SKM-1 treated with dmso at 0.1 percent for 144 hours (cell line): ENCODE measurements around the gene PRKCB.
"Not testable (repeated sequence)": the region's sequence is repeated elsewhere in the genome, so short reads cannot be mapped to it uniquely, and the experiment has no call there.

ENCODE experiments used
- DNase-seq: peaks from one replicate; lab custom pipeline; 2025; ENCODE audit not compliant: unreplicated experiment; lab: John Stamatoyannopoulos, UW

Gene PRKCB

GRCh38 chr16:23901178-23902033 is 65.6 kb downstream of the PRKCB start:
- DNase-seq = no peak

DNA sequence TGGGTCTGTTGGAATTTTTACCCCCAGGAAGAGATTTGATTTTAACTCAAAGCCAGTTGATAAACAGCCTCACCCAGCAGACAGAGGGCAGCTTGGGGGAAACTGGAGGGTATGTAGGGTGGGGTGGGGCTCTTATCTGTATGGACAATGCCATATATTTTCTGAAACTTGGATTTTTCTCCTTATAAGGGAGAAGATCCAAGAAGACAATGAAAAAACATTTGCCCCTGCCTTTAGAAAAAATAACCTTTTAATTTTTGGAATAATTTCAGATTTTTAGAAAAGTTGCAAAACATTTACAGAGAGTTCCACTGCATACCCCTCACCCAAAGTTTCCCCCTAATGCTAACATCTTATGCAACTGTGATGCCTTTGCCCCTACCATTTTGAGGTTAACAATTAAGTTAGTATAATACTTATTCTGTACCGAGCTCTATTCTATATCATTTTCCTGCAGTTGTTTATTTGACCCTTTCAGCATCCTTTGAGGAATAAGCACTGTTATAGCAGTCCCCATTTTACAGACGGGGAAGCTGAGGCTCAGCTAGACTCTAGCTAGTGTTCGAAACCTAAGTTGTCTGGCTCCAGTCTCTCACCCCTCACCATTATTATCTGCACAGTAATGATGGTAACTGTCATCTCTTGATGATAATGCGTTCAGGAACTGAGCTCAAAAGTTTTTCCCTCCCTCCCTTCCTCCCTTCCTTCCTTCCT is 66.4 kb downstream of the PRKCB start:
- DNase-seq = no peak

GRCh38 chr16:23902748-23903414 is 67.1 kb downstream of the PRKCB start:
- no peak for DNase-seq

GRCh38 chr16:23905027-23905426 is 69.2 kb downstream of the PRKCB start:
- no peak for DNase-seq

GRCh38 chr16:23907457-23907902 is 71.7 kb downstream of the PRKCB start:
- DNase-seq = no peak

GRCh38 chr16:23907903-23908302 is 72.1 kb downstream of the PRKCB start:
- no peak for DNase-seq

DNA sequence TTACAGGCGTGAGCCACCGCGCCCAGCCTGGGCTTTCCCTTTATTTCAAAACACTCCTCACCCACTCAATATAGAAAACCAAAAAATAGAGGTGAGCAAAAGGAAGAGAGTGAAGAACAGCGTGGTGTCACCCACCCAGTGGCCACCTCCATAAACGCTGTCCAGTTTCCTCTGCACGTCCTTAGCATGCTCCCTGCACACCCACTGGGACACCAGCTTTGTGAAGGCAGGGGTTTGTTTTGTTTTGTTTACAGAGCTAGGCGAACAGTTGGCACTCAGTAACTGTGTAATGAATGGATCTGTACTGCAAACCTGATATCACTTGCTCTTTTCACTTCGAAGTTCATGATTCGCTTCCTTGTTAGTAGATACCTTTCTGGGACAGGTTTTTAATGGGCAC is 73.0 kb downstream of the PRKCB start:
- DNase-seq = no peak

- DNase-seq = no peak
These were observed 74.1 kb downstream of the PRKCB start for GRCh38 chr16:23909792-23910418.

DNA sequence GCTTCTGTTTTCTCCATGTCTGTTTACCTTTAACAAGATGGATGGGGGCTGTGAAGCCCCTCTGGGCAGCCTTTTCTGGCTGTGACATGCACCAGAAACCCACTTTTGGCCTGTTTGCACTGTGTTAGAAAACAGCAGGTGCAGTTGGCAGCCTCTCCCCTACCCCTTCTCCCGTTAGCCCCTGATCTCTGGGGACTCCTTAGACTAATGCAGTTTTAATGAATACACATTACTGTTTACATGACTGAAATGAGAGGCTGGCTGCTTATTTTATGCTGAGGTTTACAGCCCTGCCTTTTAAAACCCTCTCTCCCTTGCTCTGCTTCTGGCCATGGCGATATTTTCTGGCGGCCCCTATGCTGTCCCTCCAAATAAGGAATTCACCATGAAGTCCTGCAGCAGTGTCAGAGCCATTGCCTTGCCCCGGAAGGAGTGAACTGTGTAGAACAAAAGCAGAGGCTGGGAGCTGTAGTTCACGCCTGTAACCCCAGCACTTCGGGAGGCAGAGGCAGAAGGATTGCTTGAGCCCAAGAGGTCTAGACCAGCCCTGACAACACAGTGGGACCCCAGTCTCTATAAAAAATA is 79.3 kb downstream of the PRKCB start:
- no peak for DNase-seq

- DNase-seq = not testable (repeated sequence)
These were observed 80.8 kb downstream of the PRKCB start for GRCh38 chr16:23916552-23916951.

GRCh38 chr16:23917621-23918020 is 81.8 kb downstream of the PRKCB start:
- DNase-seq = no peak

GRCh38 chr16:23920446-23920845 is 84.7 kb downstream of the PRKCB start:
- no peak for DNase-seq

GRCh38 chr16:23920899-23921298 is 85.1 kb downstream of the PRKCB start:
- DNase-seq = no peak

- no peak for DNase-seq
These were observed 86.6 kb downstream of the PRKCB start for GRCh38 chr16:23922406-23922805.

GRCh38 chr16:23924128-23924527 is 88.3 kb downstream of the PRKCB start:
- DNase-seq = no peak

DNA sequence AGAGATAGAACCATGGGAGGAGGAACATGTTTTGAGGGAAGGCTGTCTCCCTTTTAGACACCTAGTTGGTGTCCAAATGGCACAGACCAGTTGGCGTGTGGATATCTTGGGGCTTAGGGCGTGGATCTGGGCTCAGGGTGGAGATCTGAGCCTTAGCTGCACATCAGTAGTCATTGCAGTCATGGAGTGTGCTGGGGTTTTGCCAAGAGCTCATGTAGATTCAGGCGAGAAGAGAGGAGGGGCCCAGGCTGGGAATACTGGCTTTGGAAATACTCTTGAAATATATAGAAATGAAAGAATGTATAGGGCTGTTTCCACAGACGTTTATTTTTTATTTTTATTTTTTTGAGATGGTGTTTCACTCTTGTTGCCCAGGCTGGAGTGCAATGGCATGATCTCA is 92.0 kb downstream of the PRKCB start:
- DNase-seq = no peak

DNA sequence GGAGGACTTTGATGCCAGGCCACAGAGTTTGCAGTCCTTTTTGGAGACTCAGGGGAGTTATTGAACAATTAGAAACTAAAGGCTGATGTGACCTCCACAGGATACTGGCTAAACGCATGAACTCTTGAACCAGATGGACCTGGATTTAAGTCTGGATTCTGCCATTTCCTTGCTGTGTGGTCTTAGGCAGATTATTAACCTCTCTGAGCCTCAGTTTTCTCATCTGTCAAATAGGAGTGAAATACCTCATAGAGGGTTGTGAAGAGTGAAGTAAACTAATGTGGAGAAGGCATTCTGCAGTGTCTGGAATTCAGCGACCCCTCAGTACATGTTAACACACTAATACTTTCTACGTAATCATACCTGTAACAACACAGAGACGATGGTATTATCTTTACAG is 93.5 kb downstream of the PRKCB start:
- no peak for DNase-seq

GRCh38 chr16:23929856-23930255 is 94.1 kb downstream of the PRKCB start:
- DNase-seq = no peak

DNA sequence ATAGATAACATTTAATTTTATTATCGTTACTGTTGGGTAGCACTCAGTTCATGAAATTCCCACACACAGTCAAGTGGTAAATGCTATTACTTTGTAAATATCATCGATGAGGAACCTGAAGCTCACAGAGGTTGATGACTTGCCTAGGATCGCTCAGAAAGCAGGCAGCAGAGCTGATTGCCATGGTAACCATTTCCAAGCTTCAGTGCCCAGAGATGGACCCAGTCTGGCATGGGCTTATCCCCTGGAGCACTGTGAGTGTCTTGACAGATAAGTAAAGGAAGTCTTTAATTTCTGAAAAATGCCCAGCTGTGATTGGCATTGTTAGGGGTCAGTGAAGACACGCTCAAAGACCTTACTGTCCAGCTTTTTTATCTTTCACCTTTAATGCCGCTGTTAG is 95.0 kb downstream of the PRKCB start:
- no peak for DNase-seq

DNA sequence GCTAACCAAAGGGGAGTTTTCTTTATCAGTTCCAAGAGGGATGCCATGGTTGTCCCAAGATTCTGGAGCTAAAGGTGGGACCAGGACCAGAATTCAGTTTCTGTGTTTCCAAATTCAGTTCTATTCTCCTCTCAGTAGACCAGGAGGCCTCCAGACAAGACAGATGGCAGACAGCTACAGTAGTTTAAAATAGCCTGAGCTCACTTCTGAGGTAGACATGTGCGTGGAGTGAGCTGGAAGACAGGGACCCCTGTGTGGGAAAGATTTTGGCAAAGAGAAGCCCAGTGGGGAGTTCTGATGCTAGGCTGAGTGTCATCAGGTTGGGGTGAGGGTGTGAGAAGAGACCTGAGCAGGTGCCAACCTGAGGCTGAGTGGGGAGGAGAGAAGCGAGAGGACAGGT is 95.4 kb downstream of the PRKCB start:
- DNase-seq = no peak

DNA sequence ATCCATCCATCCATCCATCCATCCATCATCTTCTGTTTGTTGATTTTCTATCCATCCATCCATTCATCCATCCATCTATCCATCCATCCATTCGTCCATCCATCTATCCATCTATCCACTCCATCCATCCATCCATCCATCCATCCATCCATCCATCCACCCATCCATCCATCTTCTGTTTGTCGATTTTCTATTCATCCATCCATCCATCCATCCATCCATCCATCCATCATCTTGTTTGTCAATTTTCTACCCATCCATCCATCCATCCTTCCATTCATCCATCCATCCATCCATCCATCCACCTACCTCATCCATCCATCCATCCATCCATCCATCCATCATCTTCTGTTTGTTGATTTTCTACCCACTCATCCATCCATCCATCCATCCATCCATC is 97.9 kb downstream of the PRKCB start:
- DNase-seq = not testable (repeated sequence)
